Measurements from ENCODE around the gene TOM1L1.

The TOM1L1 gene

GRCh38 chr17:54900457-54901229, at the start of gene TOM1L1 (continued):
- TF ChIP-seq ZNF398 (tag by site-specific recombination; IDR thresholded peaks at IDR 0.05): 0 out of 2 replicates have a peak, but pooled peaks have one; percentile 6
- no peak for TF ChIP-seq ZNF692 (tag by site-specific recombination; IDR thresholded peaks at IDR 0.05)
- TF ChIP-seq PRDM10 (tag by site-specific recombination; IDR thresholded peaks at IDR 0.05): peak; percentile 97
- peak; percentile 39; the same call in 1 of the 2 replicates for TF ChIP-seq EGR2 (tag by site-specific recombination; IDR thresholded peaks at IDR 0.05; ENCODE audit: low read depth)
- TF ChIP-seq ZBTB20 (tag by site-specific recombination; IDR thresholded peaks at IDR 0.05): peak; percentile 88
- TF ChIP-seq ZNF335 (tag by site-specific recombination; conservative IDR thresholded peaks at IDR 0.05): peak; percentile 67; the same call in 1 of the 2 replicates
- peak; percentile 21; the same call in 1 of the 2 replicates for TF ChIP-seq MZF1 (tag by site-specific recombination; IDR thresholded peaks at IDR 0.05; ENCODE audit: borderline replicate concordance)
- TF ChIP-seq REPIN1 (tag by site-specific recombination; IDR thresholded peaks at IDR 0.05; ENCODE audit: low read depth): 0 out of 2 replicates have a peak, but pooled peaks have one; percentile 52
- peak; percentile 96 for TF ChIP-seq ZBTB8A (tag by site-specific recombination; IDR thresholded peaks at IDR 0.05)
- 0 out of 2 replicates have a peak, but pooled peaks have one; percentile 16 for TF ChIP-seq PATZ1 (tag by site-specific recombination; IDR thresholded peaks at IDR 0.05)
- TF ChIP-seq KLF10 (tag by site-specific recombination; IDR thresholded peaks at IDR 0.05): no peak
- 0 out of 2 replicates have a peak, but pooled peaks have one; percentile 30 for TF ChIP-seq ZNF561 (tag by site-specific recombination; IDR thresholded peaks at IDR 0.05; ENCODE audit: borderline replicate concordance)
- no peak for TF ChIP-seq ZSCAN5A (tag by site-specific recombination; IDR thresholded peaks at IDR 0.05)
- TF ChIP-seq ZBTB17 (tag by site-specific recombination; IDR thresholded peaks at IDR 0.05): peak; percentile 29; the same call in 1 of the 2 replicates
- peak; percentile 36; the same call in 1 of the 2 replicates for TF ChIP-seq GLIS2 (tag by site-specific recombination; IDR thresholded peaks at IDR 0.05)
- TF ChIP-seq HOXC10 (CRISPR knock-in tag; IDR thresholded peaks at IDR 0.05): no peak
- TF ChIP-seq ZNF174 (tag by site-specific recombination; IDR thresholded peaks at IDR 0.05): no peak
- no peak for TF ChIP-seq PRDM6 (tag by site-specific recombination; IDR thresholded peaks at IDR 0.05)
- TF ChIP-seq ZNF521 (tag by site-specific recombination; IDR thresholded peaks at IDR 0.05): no peak
- peak; percentile 41; the same call in 1 of the 2 replicates for TF ChIP-seq ZNF341 (tag by site-specific recombination; IDR thresholded peaks at IDR 0.05; ENCODE audit: low read depth)
